Left ventricle myocardium superior (tissue), 1 donor: ENCODE data around the gene SDF2L1. TPM values are rescaled to one million over a fixed set of nuclear protein-coding genes. Genes with fewer than 3 reads are reported as not detected.
A peak's percentile ranks its signal among the peaks of the same experiment; 100 is the strongest.

Experiments used
- microRNA-seq: library from miRNA; unstranded; fragments of <30 nt; microRNA quantifications from one replicate; pipeline ENCODE4 v1.2.0, GENCODE V29; 2020; ENCODE audit warnings: borderline number of aligned reads
- total RNA-seq: library from RNA; stranded (reverse); fragmentation: NEBNext Ultra II Directional; extraction: Animal tissue kit (Norgen Biotek cat#: 25700); gene quantifications from one replicate; pipeline ENCODE4 v1.2.1, GENCODE V29; 2021
- donor health status: DM: no; HTN: yes; CAD: no; lungs with severe emphysema.

Gene SDF2L1
- total RNA-seq, 1 donor from 2014 or later = 17.9 TPM

Small RNA genes lying within 50 kb of the gene (microRNA-seq; reads per million reads assigned to microRNA genes)
- gene MIR130B (113 reads per million, percentile 40 among the genes with 10 or more reads in this experiment), gene MIR301B (not detected)

Other genes with a start within 250 kb of the SDF2L1 start
- 1.2 TPM for gene HIC2, start 224.9 kb upstream of the SDF2L1 start, total RNA-seq
- gene TMEM191C, start 174.9 kb upstream of the SDF2L1 start, total RNA-seq = 0.74 TPM
- not detected for gene RIMBP3C, start 90.8 kb upstream of the SDF2L1 start, total RNA-seq
- gene UBE2L3, start 74.6 kb upstream of the SDF2L1 start, total RNA-seq = 51.6 TPM
- gene YDJC, start 12.3 kb upstream of the SDF2L1 start, total RNA-seq = 4.9 TPM
- not detected for gene CCDC116, start 9.5 kb upstream of the SDF2L1 start, total RNA-seq
- 25.7 TPM for gene PPIL2, start 23.7 kb downstream of the SDF2L1 start, total RNA-seq
- 3.2 TPM for gene YPEL1, start 93.5 kb downstream of the SDF2L1 start, total RNA-seq
- 80.5 TPM for gene MAPK1, start 225.3 kb downstream of the SDF2L1 start, total RNA-seq